Measurements from ENCODE around the gene TMEM247.

GRCh38 chr2:46493971-46494250 lies 14.5 kb downstream of the TMEM247 start:
- TF ChIP-seq CTCF (conservative IDR thresholded peaks at IDR 0.05 in 1 of 2, IDR thresholded peaks at IDR 0.05 in 1 of 2; ENCODE audit: low read depth in 1 of 2, low read length in 2 of 2) (no peak), EZH2 (IDR thresholded peaks at IDR 0.05; ENCODE audit: low read length, missing control alignments) (no peak)
